ENCODE data around the gene PITRM1.

The PITRM1 gene

DNA sequence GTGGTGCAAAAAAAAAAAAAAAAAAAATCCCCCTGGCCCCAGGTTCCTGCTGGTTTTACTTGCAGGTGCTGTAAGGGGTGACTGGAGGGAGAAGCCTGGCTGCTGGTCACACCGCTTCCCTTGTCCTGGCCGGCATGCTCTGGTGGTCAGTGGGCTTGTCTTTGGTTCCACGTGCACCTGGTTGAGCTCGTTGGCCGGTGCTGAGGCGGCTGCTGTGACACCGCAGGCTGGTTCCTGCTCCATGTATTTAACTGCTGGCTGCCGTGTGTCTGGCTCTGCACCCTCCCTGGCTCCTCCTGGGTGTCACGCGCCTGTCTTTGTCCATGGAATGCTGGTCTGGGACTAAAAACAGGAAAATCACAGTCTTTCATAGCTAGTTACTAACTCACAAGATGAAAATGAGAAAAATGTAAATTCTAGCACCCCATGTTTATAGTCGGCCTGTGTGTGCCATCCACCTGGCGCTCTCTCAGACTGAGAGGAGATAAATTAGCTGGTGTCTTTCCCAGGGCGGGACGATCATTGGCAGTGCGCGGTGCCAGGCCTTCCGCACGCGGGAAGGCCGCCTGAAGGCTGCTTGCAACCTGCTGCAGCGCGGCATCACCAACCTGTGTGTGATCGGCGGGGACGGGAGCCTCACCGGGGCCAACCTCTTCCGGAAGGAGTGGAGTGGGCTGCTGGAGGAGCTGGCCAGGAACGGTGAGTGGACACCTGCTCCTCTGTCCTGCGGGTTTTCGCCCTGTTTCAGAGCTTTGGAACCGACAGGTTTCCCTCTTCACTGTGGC lies 71.5 kb downstream of the PITRM1 start:
- DNase-seq: no peak

DNA sequence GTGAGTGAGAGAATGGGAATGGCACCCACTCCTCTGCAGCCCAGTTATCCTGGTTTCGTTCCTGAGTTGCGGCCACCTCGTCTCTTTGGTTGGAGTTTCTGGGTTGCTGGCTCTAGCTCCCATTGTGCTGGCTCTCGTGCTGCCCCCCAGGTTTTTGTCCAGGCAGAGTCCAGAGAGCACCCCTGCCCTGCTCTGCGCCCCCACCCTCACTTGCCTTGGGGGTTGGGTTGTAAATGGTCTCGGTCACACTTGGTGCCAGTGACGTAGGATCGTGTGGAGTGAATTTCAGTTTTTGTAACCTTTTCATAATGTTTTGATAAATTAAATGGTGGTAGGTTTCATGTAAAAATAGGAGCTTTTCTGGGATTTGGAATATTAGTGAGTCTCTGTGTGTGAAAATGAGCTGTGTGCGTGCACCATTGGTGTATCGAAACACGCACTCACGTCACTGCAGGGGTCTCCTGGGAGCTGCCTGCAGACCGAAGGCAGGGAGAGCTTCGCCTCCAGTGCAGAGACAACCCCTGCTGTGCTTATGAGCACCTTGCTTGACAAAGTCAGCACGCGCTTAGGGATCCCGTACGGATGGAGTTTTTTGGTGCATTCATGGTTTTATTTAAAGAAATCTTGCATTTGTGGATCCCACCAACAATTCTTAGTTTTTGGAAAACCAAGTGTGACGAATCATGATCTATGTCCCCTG lies 72.3 kb downstream of the PITRM1 start:
- DNase-seq: no peak

- DNase-seq: no peak
Measured at GRCh38 chr10:3099291-3100092, 73.1 kb downstream of the PITRM1 start.

DNA sequence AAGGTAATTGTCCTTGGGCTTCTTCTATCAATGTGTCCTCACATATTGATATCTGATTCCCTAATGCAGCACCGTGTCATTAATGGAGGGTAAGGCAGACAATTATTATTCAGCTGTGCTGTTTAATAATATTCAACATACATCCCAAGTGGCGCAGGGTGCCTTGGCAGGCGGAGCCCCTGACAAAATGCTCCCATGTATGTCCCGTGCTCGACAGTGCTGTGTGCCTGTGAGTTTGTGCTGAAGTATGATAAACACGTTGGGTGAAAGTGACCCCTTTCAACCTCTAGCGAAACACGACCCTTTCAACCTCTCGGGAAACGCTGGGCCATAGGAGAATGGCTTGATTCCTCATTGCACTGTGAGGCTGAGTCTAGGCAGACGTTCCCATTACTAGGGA lies 73.9 kb downstream of the PITRM1 start:
- no peak for DNase-seq

DNA sequence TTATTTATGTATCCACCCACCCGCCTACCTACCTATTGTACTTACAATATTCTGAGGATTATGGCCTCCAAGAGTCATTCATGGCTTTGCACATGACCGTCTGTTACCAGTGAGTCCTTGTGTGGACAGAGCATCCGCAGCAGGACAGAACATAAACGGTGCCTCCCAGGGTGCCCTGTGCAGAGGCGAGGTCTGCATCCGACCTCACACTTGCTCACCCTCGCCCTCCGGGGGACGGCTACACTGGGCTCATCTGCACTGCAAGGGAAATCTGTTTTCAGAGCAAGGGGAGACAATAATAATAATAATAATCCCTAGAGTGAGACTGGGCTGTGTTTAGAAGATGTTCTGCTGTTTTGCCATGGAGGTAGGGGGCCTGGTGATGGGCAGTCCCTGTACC lies 75.4 kb downstream of the PITRM1 start:
- DNase-seq: no peak

DNA sequence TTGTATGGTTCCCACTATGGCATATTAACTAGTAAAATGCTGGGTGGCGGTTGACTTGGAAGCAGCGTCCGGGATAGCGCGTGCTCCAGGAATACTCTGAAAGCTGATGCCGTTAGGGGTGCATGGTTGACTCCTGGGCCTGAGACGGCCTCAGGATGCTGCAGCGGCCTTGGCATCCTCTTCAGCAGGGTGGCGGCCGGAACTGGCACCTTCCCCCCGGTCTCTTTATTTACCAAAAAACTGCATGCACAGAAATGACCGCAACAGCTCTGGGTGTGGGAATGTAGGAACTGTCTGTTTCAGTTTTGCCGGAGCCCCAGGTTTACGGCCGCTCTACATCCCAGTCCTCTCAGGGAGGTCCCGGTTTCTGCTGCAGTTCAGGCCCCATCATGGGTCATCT lies 76.4 kb downstream of the PITRM1 start:
- no peak for DNase-seq

GRCh38 chr10:3095373-3096139 lies 77.0 kb downstream of the PITRM1 start:
- DNase-seq: no peak

DNA sequence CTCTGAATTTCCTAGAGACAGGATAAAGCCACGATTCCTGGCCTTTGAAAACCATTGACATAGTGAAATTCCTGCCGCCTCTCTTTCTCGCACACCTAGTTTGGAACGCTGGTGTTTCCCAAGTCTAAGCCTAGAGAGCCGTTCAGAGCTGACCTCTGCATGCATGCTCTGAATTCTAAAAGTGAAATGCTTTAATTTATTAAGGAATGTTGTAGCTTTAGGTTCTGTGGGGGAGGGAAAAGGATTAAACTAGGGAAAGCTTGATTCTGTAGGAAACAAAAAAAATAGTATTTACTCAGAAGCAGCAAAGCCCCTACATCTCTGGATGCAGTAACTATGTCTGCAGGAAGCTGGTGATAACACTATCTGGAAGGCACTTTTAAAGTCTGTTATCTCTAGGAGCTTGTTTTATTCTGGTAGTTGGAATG lies 78.0 kb downstream of the PITRM1 start:
- DNase-seq: no peak

GRCh38 chr10:3093996-3094395 lies 78.6 kb downstream of the PITRM1 start:
- no peak for DNase-seq

- DNase-seq: no peak
Measured at GRCh38 chr10:3091921-3092320, 80.7 kb downstream of the PITRM1 start.

DNA sequence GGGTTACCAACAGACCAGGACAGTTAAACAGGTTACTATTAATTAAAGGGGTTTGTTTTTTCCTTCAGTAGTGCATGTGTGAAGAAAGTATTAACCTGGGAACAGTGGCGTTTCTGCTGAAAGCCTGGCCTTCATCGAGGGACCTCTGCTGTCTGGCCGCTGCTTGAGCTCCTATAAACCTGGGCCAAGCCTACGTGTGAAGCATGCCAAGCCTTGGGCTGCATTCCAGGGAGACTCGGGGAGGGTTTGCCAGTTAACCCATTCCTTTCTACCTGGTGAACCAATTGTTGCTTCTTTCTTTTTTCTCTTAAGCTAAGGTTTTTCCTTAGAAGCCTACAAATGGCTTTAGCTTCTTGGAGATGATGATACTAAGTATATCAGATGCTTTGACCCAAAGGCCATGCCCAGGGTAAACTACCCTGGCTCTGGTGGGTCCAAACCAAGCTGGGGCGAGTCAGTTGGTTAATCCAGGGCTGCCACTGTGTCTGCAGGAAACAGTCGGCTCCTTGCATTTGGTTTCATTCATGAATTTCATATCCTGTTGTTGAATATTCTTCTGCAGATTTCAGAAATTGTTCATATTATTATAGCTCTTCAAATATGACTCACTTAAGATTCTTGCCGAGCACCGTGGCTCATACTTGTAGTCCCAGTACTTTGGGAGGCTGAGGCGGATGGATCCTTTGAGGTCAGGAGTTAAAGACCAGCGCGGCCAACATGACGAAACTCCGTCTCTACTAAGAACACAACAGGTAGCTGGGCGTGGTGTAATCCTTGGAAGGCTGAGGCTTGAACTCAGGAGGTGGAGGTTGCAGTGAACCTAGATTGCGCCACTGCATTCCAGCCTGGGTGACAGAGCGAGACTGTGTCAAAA lies 81.4 kb downstream of the PITRM1 start:
- DNase-seq: peak; percentile 70

GRCh38 chr10:3090388-3090787 lies 82.2 kb downstream of the PITRM1 start:
- no peak for DNase-seq
